ENCODE data around the gene AGRP. TPM values are rescaled to one million over a fixed set of nuclear protein-coding genes. Genes with fewer than 3 reads are reported as not detected.

Gene AGRP
- total RNA-seq, 6 donors from 2014 or later: 3.5 to 7.6 (median 3.8) TPM; not detected in 3

DNA sequence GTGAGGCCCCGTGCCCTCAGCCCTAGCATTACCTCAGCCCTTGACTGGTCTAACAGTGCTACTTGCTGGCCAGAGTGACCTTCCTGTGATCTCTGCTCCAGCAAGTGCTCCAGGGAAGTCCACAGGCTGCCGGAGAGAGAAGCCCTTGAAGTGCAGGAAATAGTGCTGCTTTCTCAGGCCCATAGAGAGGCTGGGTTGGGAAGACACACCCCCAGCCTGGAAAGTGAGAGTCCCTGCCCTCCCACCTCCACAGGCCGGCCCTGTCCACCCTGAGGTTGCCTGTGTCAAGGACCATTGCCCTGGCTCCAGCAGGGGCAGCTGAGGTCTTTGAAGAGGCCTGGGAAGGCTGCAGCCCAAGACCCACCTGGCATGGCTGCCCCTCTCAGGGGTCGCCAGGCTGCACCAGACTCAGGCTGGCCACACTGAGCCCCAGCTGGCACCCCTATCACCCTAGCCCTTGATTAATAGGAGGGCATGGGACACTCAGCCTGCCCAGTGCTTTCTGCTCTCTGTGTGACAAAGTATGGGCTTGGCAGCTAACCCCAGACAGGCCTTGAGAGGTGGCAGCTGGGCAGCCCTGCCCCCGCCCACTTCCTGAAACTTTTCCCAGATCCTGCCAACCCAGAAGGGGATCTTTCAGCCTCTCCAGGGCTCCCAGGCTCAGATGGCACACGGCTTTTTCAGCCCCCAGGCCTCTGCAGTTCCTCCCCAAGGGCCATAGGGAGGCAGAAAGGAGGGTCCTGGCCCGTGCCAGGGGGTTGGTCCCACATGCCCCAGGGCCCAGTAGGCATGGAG lies 24.1 kb downstream of the AGRP start:
- no peaks in the 10 kb centered on the region for H3K9me3 ChIP-seq
- H3K27ac ChIP-seq: peak overlapping the region; percentile 70 to 88 (median 84)
- peak; percentile 43 to 76 for ATAC-seq (ENCODE audit: low FRiP score in 2 of 2)
- no peak overlapping the region for H3K4me3 ChIP-seq
- peaks cover 0 to 15% (median 0%) of the 10 kb centered on the region in 4 donors for H3K36me3 ChIP-seq
- peak in 1 of 2 donors; percentile 31 for TF ChIP-seq POLR2AphosphoS5 (IDR thresholded peaks at IDR 0.05)
- TF ChIP-seq, protein P1, sequence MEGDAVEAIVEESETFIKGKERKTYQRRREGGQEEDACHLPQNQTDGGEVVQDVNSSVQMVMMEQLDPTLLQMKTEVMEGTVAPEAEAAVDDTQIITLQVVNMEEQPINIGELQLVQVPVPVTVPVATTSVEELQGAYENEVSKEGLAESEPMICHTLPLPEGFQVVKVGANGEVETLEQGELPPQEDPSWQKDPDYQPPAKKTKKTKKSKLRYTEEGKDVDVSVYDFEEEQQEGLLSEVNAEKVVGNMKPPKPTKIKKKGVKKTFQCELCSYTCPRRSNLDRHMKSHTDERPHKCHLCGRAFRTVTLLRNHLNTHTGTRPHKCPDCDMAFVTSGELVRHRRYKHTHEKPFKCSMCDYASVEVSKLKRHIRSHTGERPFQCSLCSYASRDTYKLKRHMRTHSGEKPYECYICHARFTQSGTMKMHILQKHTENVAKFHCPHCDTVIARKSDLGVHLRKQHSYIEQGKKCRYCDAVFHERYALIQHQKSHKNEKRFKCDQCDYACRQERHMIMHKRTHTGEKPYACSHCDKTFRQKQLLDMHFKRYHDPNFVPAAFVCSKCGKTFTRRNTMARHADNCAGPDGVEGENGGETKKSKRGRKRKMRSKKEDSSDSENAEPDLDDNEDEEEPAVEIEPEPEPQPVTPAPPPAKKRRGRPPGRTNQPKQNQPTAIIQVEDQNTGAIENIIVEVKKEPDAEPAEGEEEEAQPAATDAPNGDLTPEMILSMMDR (IDR thresholded peaks at IDR 0.05): no peak
- peak in 1 of 4 donors; percentile 22 for TF ChIP-seq POLR2A (IDR thresholded peaks at IDR 0.05)
- peak in 1 of 4 donors; percentile 16 for TF ChIP-seq EP300 (IDR thresholded peaks at IDR 0.05)
- H3K4me1 ChIP-seq: peaks cover 58 to 81% (median 74%) of the 10 kb centered on the region in 4 donors
- peak; percentile 73 to 90 for DNase-seq
- no peaks in the 10 kb centered on the region for H3K27me3 ChIP-seq
- 17 to 30% methylated on average over 1 to 7 of the region's 7 CpGs for WGBS, 2 donors

DNA sequence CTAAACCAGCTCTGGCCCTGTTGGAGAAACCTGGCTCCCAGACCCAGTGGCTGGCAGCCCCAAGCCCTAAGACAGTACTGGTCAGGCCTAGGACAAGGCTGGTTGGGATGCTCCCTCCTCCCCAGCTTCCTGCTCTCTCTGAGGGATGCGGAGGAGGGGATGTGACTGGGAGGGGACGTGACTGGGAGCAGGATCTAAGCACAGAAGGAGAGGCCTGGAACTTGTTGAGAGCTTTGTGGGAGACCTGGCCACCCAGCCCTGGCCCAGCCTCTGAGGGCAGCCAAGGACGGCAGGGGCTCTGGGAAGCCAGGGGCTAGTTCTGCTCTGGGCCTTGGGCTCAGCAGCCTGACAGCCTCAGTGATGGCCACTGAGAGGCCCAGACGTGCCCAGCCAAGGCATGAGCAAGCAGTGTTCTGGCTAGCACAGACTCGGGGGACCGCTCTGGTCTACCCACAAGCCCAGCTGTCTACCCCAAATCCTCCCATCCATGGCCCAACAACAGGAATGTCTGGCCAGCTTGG lies 25.2 kb downstream of the AGRP start:
- Histone ChIP-seq H3K27ac (peak overlapping the region; percentile 70 to 88 (median 84)), H3K9me3 (no peaks in the 10 kb centered on the region), H3K36me3 (peaks cover 0 to 19% (median 5%) of the 10 kb centered on the region in 4 donors), H3K4me3 (no peak overlapping the region), H3K4me1 (peaks cover 58 to 78% (median 75%) of the 10 kb centered on the region in 4 donors), H3K27me3 (no peaks in the 10 kb centered on the region)
- no peak for TF ChIP-seq POLR2A (IDR thresholded peaks at IDR 0.05)
- TF ChIP-seq, protein P1 (IDR thresholded peaks at IDR 0.05): no peak
- TF ChIP-seq EP300 (IDR thresholded peaks at IDR 0.05): no peak
- TF ChIP-seq POLR2AphosphoS5 (IDR thresholded peaks at IDR 0.05): no peak
- 83 to 90% methylated on average over 4 to 6 of the region's 6 CpGs for WGBS, 2 donors
- ATAC-seq (ENCODE audit: low FRiP score in 2 of 2) (peak in 1 of 2 donors; percentile 57), DNase-seq (peak in 1 of 2 donors; percentile 33)

DNA sequence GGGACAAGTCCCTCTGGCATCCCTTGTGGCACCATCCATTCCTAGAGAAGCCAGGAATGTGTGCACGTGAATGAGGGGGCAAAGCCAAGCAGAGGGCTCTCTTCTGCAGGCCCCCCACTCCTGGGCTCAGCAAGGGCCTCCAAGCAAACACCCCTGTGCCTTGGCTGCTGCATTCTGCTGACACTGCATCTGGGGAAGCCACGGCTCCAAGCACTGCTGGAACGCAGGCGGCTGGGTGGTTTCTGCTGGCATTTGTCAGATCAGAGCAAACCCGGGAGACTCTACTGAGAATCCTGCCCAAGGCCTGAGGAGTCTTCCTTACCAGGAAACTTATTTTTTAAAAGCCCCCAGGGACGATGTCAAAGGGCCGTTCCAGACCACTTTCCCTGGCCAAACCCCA lies 25.7 kb downstream of the AGRP start:
- H3K27ac ChIP-seq: peak overlapping the region; percentile 70 to 88 (median 84)
- H3K36me3 ChIP-seq: peaks cover 0 to 25% (median 9%) of the 10 kb centered on the region in 4 donors
- no peak overlapping the region for H3K4me3 ChIP-seq
- DNase-seq (no peak), ATAC-seq (ENCODE audit: low FRiP score in 2 of 2) (no peak)
- H3K9me3 ChIP-seq: no peaks in the 10 kb centered on the region
- 66 to 85% methylated on average over 2 to 7 of the region's 7 CpGs for WGBS, 2 donors
- H3K27me3 ChIP-seq: no peaks in the 10 kb centered on the region
- no peak for TF ChIP-seq POLR2A (IDR thresholded peaks at IDR 0.05)
- TF ChIP-seq EP300 (IDR thresholded peaks at IDR 0.05): no peak
- TF ChIP-seq, protein P1 (IDR thresholded peaks at IDR 0.05): no peak
- no peak for TF ChIP-seq POLR2AphosphoS5 (IDR thresholded peaks at IDR 0.05)
- peaks cover 53 to 76% (median 75%) of the 10 kb centered on the region in 4 donors for H3K4me1 ChIP-seq

DNA sequence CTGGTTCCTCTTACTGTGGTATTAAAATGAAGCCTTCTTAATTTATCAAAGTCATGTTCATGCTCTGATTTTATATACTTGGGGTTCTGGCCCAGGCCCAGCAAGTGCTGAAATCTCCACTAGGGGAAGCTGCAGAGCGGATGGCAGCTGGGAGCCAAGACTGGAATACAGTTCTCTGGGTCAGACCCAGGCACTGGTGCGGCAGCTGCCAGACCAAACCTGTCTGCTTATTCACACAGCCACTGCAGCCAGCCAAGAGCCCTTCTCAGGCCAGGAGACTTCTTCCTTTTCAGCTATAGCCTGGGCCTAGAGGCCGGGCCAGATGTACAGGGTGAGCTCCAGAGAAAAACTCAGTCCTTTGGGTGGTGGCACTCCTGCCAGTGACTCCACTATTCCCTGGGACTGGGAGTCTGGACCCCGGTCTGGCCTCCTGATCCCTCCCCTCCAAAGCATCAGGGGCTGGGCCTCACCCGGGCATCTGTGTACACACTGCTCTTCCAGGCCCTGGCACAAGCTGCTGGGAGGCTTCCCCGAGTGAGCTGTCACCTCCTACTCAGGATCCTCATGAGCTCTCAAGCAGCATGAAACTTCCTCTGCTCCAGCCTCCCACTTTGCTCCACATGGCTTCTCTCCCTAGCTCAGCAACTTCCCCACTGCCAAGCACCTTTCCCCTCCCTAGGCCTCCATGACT lies 26.8 kb downstream of the AGRP start:
- DNase-seq: peak in 1 of 2 donors; percentile 70
- peak in 1 of 2 donors; percentile 38 for ATAC-seq (ENCODE audit: low FRiP score in 2 of 2)
- no peaks in the 10 kb centered on the region for H3K9me3 ChIP-seq
- peak overlapping the region in 2 of 4 donors; percentile 33 to 88 for H3K27ac ChIP-seq
- H3K36me3 ChIP-seq: peaks cover 0 to 34% (median 18%) of the 10 kb centered on the region in 4 donors
- peaks cover 56 to 76% (median 75%) of the 10 kb centered on the region in 4 donors for H3K4me1 ChIP-seq
- 59 to 67% methylated on average over 6 of the region's 6 CpGs for WGBS, 2 donors
- TF ChIP-seq, protein P1 (IDR thresholded peaks at IDR 0.05): peak in 3 of 6 experiments; percentile 25 to 37 (median 34)
- no peak for TF ChIP-seq POLR2AphosphoS5 (IDR thresholded peaks at IDR 0.05)
- H3K4me3 ChIP-seq: no peak overlapping the region
- H3K27me3 ChIP-seq: no peaks in the 10 kb centered on the region
